HG03159 (cell line): ENCODE data around the gene COX6B1.
A peak's percentile ranks its signal among the peaks of the same experiment; 100 is the strongest.
"Not testable (repeated sequence)": the region's sequence is repeated elsewhere in the genome, so short reads cannot be mapped to it uniquely, and the experiment has no call there.

Experiments
- ATAC-seq: cut with Tn5 transposase; IDR thresholded peaks from one replicate; pipeline ENCODE4 v1.9.1; 2021; ENCODE audit warnings: mild to moderate bottlenecking, moderate library complexity; ENCODE audit not compliant: unreplicated experiment

The COX6B1 gene

DNA sequence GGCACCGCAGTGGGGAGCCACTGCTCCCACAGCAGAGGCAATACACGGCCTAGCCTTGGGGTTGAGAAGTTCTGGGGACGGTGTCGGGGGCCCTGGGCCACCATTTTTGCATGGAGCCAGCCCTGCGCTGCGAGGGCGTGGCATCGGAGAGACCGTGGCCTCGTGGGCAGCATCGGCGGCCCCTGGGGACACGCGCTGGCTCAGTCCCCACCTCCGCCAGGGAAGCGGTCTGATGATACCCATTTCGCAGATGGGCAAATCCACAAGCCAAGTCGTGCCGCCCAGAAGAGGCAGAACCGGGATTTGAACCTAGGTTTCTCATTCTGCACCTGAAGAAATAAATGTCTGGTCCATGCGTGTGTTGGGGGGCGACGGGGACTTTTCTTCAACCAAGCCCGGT, 17.0 kb downstream of the COX6B1 start:
- no peak for ATAC-seq

DNA sequence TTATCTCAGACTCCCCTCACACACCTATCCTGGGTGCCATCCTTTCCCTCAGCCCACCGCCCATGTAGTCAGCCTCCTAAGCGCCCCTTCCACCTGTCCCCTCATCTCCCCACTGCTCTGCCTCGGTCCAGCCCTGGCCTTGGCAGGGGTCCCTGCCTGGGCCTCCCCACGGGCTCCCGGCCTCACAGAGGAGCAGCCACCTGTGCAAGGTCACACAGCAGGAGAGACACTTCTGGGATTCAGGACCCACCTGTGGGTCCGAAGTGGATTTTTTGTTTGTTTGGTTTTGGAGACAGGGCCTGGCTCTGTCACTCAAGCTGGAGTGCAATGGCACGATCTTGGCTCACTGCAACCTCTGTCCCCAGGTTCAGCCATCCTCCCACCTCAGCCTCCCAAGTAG, 17.5 kb downstream of the COX6B1 start:
- no peak for ATAC-seq

DNA sequence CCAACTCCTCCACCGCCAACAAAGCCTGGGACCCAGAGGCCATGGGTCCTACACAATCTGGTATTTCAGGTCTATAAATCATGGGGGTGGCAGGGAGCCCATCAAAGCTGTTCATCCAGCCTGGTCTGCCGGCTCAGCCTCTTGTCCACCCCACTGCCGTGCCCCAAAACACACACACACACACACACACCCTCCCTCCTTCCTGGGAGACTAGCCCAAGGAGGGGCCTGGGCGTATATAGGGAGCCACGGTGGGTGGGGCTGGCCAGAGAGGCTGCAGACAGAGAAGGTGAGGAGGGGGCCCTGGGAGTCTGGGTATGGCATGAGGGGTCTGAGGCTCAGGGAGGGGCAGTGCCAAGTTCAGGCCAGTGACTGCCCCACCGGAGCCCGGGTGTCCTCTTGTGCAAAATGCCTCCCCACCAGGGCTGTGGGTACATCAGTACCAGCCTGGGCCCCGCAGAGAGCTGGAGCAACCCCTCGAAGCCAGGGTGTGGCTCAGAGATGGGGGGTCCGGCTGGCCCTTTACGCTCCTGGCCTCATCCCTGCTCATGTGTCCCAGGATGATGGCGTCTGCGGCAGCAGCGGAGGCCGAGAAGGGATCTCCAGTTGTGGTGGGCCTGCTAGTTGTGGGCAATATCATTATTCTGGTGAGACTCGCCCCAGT, 18.3 kb downstream of the COX6B1 start, which contains the start of gene UPK1A:
Gene UPK1A, plus strand, starts transcription at position 267 of the 663 bp plus-strand sequence. Its CDS starts 296 bp downstream, at position 563.
- ATAC-seq: no peak

DNA sequence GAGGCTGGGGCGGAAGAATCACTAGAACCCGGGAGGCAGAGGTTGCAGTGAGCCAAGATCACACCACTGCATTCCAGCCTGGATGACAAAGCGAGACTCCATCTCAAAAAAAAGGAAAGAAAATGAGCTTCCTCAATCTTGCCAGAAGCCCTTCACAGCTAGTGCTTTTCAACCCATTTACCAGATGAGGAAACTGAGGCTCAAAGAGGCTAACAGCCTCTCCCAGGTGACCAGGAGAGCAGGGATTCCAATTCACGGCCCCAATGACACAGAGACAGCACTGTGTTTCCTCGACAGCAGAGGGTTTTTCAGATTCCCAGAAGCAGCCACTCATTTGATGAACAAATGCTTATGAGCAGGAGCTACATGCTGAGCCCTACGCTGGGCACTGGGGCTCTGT, 21.4 kb downstream of the COX6B1 start:
- no peak for ATAC-seq

DNA sequence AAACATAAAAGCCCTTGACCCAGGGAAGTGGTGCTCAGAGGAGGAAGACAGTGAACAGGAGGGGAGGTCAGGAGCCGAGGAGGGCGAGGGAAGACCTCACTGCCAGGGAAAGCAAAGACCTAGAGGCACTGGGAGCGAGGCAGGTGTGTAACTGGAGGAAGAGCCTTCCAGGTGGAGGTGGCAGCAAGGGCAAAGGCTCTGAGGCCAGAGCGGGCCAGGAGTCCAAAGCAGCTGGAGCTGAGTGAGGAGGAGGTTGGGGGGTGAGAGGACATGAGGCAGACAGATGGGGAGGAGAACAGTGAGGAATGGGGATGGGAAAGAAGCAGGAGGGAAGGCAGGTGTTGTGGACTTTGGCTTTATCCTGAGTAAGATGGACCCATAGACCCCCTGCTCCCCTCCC, 21.9 kb downstream of the COX6B1 start:
- ATAC-seq: no peak

DNA sequence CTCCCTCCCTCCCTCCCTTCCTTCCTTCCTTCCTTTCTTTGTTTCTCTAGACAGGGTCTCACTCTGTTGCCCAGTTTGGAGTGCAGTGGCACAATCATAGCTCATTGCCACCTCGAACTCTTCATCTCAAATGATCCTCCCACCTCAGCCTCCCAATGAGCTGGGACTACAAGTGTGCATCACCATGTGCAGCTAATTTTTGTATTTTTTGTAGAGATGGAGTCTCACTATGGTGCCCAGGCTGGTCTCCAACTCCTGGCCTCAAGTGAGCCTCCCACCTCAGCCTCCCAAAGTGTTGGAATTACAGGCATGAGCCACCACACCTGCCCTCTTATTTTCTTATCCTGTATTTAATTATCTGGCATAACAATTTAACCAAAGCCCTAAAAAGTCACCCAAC, 22.6 kb downstream of the COX6B1 start:
- ATAC-seq: no peak

DNA sequence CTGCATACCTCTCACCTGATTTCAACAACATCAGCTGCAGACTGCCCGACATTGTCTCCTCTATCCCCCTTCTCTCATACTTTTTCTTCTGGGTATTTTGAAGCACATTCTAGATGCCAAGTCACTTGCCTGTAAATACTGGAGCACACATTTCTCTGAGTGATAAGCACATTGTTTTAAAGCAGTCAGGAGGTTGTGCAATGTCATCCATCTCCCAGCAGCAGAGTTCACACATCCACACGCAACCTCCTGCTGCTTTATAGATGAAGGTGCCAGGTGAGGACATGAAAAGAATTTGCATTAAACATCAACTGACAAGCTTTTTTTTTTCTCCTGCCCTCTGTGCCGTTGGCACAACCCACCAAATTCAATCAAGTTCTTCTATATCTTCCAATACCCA, 23.7 kb downstream of the COX6B1 start:
- ATAC-seq: no peak

DNA sequence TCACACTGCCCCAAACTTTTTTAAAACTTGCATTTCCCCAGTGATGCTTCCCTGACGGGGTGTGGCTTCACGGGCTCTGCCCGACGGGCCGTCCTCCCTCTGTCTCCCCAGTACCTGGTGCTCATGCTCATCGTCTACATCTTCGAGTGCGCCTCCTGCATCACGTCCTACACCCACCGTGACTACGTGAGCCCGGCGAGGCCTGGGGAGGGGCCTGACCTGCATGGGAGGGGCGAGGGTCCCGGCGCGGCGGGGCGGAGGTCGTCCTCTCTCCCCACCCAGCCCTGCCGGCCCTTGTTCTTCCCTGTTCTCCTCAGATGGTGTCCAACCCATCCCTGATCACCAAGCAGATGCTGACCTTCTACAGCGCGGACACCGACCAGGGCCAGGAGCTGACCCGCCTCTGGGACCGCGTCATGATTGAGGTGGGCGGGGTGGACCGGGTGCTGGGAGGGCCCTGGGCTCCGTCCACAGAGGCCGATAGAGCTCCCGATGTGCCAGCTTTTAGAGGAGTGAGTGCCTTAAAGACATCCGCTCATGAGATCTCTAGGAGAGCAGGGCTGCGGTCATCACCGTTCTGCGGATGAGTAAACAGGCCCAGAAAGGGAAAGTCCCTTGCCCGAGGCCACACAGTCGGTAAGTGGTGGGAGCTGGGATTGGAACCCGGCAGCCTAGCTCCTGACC, 25.1 kb downstream of the COX6B1 start:
- ATAC-seq: no peak

DNA sequence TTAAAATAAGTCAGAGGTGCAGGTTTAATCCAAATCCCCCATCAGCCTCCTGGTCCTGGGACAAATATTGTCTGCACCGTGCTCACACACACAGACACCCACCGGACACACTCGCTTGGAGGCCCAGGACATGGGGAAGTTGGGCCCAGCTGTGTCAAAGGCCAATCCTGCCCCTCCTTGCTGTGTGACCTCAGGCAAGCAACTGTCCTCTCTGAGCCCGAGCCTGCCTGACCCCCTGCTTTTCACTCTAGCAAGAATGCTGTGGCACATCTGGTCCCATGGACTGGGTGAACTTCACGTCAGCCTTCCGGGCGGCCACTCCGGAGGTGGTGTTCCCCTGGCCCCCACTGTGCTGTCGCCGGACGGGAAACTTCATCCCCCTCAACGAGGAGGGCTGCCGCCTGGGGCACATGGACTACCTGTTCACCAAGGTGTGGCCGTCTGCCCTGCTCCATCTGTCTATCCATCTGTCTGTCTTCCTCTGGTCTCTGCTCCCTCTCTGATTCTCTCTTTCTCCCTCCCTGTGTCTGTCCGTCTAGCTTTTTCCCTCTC, 27.5 kb downstream of the COX6B1 start:
- no peak for ATAC-seq

DNA sequence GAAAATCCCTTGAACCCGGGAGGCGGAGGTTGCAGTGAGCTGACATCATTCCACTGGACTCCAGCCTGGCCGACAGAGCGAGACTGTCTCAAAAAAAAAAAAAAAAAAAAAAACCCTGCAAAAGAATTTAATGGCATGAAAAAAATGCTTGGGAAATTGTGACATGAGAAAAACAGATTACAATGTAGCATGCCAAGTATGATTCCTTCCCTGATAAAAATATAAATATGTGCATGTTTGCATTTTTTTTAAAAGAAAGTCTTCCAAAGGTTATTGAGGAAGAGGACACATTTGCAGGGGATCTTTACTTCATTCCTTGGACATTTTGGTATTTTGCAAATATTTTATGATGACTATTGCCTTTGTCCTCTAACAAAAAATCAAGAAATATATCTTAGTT, 41.7 kb downstream of the COX6B1 start:
- no peak for ATAC-seq

DNA sequence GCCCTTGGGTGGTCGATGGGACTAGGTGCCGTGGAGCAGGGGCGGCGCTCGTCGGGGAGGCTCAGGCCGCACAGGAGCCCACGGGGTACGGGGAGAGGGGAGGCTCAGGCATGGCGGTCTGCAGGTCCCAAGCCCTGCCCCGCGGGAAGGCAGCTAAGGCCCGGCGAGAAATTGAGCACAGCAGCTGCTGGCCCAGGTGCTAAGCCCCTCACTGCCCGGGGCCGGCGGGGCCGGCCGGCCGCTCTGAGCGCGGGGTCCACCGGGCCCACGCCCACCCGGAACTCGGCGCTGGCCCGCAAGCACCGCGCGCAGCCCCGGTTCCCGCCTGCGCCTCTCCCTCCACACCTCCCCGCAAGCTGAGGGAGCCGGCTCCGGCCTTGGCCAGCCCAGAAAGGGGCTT, 43.0 kb downstream of the COX6B1 start:
- ATAC-seq: not testable (repeated sequence)

DNA sequence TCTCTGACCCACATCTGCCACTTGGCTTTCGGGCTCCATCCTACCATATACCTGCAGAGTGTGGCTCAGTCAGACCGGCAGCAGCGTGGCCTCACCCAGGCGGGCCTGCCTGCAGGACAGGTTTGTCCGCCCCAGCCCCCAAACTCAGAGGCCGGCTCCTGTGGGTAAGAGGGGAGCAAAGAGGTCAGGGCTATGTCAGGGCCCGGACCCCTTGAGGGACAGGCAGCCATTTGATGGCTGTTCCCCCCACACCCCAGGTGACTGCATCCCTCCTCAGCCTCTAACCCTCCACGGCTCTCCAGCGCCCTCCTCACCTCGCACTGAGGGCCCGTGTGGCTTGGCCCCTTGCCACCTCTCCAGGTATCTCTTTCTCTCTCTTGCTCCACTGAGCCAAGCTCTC, 43.9 kb downstream of the COX6B1 start:
- ATAC-seq: no peak

DNA sequence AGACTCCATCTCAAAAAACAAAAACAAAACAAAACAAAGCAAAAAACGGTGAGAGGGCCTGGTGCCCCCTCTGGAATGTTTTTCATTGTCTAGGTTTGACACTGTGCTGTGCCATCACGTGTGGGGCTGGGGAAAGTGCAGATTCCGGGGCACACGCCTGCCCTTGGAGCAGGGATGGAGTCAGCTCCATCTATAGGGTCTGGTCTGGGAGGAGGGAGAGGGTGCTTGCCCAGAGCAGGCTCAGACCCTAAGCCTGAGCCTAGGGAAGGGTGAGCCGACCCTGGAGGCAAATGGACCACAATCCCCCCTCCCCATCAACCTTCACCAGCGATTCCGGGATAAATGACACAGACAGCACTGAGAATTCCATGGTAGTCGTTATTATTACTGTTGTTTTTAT, 45.3 kb downstream of the COX6B1 start:
- no peak for ATAC-seq

DNA sequence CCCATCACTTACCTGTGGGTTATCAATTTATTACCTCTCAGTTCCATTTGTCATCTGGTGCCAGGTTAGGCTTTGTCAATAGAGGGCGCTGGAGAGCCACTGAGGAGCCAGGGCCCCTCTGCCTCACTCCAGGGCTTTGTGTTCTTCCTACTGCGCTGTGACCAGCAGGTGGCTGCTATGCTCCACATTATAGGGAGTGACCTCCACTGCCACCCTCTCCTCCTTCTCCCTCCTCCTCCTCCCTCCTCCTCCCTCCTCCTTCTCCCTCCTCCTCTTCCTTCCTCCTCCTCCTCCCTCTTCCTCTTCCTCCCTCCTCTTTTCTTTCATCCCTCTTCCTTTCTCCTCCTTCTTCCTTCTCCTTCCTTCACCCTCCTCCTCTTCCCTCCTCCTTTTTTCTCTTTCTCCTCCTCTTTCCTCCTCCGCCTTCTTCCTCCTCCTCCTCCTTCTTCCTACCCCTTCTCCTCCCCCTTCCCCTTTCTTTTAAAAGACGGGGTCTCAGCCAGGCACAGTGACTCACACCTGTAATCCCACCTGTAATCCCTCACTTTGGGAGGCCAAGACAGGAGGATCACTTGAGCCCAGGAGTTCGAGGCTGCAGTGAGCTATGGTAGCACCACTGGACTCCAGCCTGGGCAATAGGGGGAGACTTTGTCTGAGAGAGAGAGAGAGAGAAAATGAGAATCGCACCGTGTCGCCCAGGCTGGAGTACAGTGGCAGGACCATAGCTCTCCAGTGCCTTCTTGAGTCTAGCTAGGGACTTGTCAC, 45.9 kb downstream of the COX6B1 start:
- peak; percentile 73 for ATAC-seq

DNA sequence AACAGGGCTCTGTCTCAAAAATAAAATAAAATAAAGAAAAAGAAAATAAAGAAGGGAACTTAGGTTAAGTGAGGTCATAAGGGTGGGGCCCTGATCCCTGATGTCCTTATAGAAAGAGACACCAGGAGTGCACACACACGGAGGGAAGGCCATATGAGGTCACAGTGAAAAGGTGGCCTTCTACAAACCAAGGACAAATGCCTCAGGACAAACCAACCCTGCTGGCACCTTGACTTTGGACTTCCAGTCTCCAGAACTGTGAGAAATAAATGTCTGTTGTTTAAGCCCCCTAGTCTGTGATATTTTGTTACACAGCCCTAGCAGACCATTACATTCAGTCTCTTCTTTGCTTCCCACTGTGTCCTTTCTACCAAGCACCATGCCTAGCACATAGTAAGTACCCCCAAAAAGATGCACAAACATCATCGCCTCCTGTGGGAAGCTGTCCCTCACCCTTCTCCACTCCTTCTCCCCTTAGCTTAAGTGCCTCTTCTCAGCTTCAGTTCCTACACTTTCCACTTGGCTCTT, 47.8 kb downstream of the COX6B1 start:
- no peak for ATAC-seq

DNA sequence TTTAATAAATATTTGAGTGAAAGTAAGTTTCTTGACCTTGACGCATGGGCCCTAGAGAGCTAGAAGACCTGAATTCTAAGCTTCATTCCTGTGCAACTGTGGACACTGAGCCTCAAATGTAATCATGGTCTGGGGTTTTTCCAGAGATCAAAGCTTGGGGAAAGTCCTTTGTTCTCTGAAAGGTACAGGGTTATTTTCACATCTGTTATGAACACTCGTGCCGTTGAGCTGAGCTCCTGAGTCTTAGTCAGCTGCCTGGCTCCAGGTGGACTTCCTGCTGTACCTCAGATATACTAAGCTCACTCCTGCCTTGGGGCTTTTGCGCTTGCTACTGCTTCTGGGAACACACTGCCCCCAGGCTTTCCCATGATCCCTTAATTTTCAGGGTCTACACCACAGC, 48.7 kb downstream of the COX6B1 start:
- no peak for ATAC-seq

DNA sequence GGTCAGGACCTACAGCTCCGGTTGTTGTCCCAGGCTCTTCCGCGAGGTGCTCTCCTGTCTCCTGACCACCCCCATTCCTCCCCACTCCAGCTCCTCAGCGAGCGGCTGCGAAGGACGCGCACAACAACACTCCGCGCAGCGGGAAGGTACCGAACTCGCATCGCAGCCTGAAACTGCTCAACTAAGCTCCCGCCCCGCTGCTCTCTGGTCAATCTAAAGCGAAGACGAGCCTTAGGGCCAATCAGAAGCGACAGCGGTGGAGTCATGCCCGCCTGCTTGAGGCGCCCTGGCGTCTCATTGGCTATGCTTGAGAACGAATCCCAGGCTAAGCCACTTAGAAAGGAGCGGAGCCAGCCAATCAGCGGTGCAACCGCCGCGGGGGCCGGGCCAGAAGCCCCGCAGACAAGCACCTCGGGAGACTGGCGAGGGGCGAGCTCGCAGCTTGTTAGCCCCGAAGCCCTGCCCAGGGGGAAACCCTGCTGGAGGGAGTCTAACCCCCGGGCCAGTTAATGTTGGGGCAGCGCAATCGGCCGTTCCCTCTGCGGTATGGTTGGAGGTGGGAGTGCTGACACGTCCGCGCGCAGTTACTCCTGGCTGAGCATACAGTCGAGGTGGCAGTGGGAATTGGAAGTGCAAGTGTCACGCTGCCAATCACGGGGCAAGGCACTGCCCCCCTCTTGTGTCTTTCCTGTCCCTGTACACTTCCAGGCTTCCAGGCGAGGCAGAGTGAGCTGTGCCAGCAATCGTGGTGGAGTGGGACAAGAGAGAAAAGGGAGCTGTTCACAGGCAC, 54.3 kb downstream of the COX6B1 start:
- peak; percentile 95 for ATAC-seq

DNA sequence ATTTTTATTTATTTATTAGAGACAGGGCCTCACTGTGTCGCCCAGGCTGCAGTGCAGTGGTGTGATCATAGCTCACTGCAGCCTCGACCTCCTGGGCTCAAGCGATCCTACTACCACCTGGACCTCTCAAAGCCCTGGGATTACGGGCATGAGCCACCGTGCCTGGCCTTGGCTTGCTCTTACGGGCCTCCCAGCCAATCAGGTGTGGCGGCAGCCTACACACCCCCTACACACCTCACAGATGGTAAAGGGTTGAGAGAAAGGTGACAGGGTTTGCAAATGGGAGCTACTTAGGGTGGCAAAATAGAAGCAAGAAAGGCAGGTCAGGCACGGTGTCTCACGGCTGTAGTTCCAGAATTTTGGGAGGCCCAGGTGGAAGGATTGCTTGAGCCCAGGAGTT, 55.2 kb downstream of the COX6B1 start:
- no peak for ATAC-seq

DNA sequence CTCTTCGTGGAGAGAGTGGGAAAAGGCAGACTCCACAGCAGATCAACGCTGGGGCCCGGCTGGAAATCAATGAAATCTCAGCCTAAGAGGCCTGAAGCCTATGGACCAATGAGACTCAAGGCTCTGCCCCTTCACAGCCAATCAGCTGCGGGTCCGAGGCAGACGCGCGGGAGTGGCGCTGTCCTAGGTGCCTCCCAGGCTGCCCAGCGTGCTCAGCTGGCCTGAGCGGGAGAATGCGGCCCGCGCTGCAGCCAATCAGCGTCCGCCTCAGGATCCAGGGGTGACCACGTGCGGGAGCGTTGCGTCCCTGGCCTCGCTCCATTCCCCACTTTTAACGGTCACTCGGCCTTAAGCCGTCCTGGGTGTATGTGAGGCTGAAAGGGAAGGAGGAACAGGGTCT, 56.1 kb downstream of the COX6B1 start, which contains the start of gene ZBTB32:
Gene ZBTB32, plus strand, starts transcription at position 341 of the 400 bp plus-strand sequence. CDS start 10,069 bp downstream, outside the sequence.
- no peak for ATAC-seq
